ENCODE data around the gene INPP4B.
"Not testable (repeated sequence)": the region's sequence is repeated elsewhere in the genome, so short reads cannot be mapped to it uniquely, and the experiment has no call there.

Gene INPP4B

GRCh38 chr4:142098900-142099545 lies 747.1 kb downstream of the INPP4B start:
- DNase-seq: no peak

- DNase-seq: no peak
Observed at GRCh38 chr4:142098380-142098779, 747.7 kb downstream of the INPP4B start.

- no peak for DNase-seq
Observed at GRCh38 chr4:142097015-142097414, 749.1 kb downstream of the INPP4B start.

- no peak for DNase-seq
Observed at GRCh38 chr4:142095886-142096605, 750.1 kb downstream of the INPP4B start.

GRCh38 chr4:142092941-142093340 lies 753.2 kb downstream of the INPP4B start:
- DNase-seq: no peak

GRCh38 chr4:142091691-142092182 lies 754.4 kb downstream of the INPP4B start:
- DNase-seq: no peak

- no peak for DNase-seq
Observed at GRCh38 chr4:142091085-142091513, 755.0 kb downstream of the INPP4B start.

GRCh38 chr4:142088906-142089305 lies 757.2 kb downstream of the INPP4B start:
- no peak for DNase-seq

- DNase-seq: no peak
Observed at GRCh38 chr4:142085513-142086292, 760.4 kb downstream of the INPP4B start.

- no peak for DNase-seq
Observed at GRCh38 chr4:142083264-142083663, 762.8 kb downstream of the INPP4B start.

- no peak for DNase-seq
Observed at GRCh38 chr4:142081025-142081424, 765.1 kb downstream of the INPP4B start.

- DNase-seq: no peak
Observed at GRCh38 chr4:142079959-142080358, 766.1 kb downstream of the INPP4B start.

GRCh38 chr4:142077048-142077447 lies 769.1 kb downstream of the INPP4B start:
- DNase-seq: no peak

GRCh38 chr4:142068304-142068703 lies 777.8 kb downstream of the INPP4B start:
- not testable (repeated sequence) for DNase-seq

- DNase-seq: not testable (repeated sequence)
Observed at GRCh38 chr4:142066562-142066961, 779.5 kb downstream of the INPP4B start.

GRCh38 chr4:142065086-142065647 lies 780.9 kb downstream of the INPP4B start:
- DNase-seq: no peak

- DNase-seq: no peak
Observed at GRCh38 chr4:142064181-142064580, 781.9 kb downstream of the INPP4B start.

- DNase-seq: no peak
Observed at GRCh38 chr4:142045996-142046395, 800.1 kb downstream of the INPP4B start.

- no peak for DNase-seq
Observed at GRCh38 chr4:142044271-142044670, 801.8 kb downstream of the INPP4B start.

GRCh38 chr4:142043509-142043908 lies 802.6 kb downstream of the INPP4B start:
- DNase-seq: no peak

- no peak for DNase-seq
Observed at GRCh38 chr4:142041788-142042187, 804.3 kb downstream of the INPP4B start.

GRCh38 chr4:142040043-142040442 lies 806.1 kb downstream of the INPP4B start:
- no peak for DNase-seq
